OCI-M2 (cell line): ENCODE data around the gene IL25.
"Not testable (repeated sequence)": the region's sequence is repeated elsewhere in the genome, so short reads cannot be mapped to it uniquely, and the experiment has no call there.

Source experiments
- DNase-seq: peaks from one replicate; lab custom pipeline; 2025; ENCODE audit not compliant: unreplicated experiment; lab: John Stamatoyannopoulos, UW

The IL25 gene

DNA sequence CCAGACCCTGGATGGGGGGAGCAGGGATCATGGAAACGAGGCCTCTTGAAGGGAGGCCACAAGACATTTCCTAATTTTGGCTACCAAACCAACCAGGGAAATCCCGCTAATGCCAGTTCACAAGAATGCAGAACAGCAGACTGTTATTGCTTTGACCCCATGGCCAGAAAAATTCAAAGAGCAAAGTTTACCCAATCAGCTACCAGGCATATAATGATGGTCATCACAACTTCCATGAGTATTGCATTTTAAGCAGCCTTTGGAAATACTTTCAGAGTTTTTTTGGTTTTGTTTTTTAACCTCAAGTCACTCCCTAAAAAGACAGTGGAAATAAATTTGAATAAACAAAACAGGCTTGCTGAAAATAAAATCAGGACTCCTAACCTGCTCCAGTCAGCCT, at the start of gene IL25:
IL25 (plus strand) TSS at position 301 of the 400 bp plus-strand sequence.
- no peak for DNase-seq

DNA sequence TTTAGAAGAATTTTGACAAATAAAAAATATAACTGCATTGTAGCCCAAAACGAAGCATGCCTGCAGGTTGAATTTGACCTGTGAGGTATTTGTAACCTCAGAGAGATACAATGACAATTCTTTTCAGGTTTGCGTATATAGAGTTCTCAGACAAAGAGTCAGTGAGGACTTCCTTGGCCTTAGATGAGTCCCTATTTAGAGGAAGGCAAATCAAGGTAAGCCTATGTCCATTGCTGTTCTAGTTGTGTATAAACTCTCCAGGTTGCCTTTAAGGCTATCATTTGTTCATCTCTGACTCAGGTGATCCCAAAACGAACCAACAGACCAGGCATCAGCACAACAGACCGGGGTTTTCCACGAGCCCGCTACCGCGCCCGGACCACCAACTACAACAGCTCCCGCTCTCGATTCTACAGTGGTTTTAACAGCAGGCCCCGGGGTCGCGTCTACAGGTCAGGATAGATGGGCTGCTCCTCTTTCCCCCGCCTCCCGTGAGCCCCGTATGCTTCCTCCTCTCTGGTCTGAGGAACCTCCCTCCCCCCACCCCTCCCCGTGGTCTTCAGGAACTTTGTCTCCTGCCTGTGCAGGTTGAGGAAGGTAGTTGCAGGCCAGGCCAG, 48.7 kb upstream of the IL25 start:
- no peak for DNase-seq

DNA sequence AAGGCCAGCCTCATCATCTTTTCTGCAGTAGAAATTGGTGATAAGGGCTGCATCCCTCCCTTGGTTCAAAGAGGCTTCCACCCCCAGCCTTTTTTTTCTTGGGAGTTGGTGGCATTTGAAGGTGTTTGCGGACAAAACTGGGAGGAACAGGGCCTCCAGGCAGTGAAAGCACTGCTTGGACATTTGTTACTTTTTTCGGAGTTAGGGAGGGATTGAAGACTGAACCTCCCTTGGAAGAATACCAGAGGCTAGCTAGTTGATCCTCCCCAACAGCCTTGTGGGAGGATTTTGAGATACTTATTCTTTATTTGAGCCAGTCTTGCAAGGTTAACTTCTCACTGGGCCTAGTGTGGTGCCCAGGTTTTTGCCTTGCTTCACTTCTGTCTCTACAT, 48.2 kb upstream of the IL25 start:
- no peak for DNase-seq

DNA sequence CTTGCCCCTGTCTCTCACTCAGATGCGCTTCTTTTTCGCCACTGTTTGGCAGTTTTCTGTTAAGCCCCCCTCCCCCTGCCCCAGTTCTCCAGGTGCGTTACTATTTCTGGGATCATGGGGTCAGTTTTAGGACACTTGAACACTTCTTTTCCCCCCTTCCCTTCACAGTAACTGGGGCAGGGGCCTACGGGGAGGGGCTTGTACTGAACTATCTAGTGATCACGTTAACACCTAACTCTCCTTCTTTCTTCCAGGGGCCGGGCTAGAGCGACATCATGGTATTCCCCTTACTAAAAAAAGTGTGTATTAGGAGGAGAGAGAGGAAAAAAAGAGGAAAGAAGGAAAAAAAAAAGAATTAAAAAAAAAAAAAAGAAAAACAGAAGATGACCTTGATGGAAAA, 47.6 kb upstream of the IL25 start:
- no peak for DNase-seq

DNA sequence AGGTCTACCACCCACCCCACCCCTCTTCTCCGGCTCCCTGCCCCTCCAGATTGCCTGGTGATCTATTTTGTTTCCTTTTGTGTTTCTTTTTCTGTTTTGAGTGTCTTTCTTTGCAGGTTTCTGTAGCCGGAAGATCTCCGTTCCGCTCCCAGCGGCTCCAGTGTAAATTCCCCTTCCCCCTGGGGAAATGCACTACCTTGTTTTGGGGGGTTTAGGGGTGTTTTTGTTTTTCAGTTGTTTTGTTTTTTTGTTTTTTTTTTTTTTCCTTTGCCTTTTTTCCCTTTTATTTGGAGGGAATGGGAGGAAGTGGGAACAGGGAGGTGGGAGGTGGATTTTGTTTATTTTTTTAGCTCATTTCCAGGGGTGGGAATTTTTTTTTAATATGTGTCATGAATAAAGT, 46.9 kb upstream of the IL25 start:
- DNase-seq, result not testable (repeated sequence)

DNA sequence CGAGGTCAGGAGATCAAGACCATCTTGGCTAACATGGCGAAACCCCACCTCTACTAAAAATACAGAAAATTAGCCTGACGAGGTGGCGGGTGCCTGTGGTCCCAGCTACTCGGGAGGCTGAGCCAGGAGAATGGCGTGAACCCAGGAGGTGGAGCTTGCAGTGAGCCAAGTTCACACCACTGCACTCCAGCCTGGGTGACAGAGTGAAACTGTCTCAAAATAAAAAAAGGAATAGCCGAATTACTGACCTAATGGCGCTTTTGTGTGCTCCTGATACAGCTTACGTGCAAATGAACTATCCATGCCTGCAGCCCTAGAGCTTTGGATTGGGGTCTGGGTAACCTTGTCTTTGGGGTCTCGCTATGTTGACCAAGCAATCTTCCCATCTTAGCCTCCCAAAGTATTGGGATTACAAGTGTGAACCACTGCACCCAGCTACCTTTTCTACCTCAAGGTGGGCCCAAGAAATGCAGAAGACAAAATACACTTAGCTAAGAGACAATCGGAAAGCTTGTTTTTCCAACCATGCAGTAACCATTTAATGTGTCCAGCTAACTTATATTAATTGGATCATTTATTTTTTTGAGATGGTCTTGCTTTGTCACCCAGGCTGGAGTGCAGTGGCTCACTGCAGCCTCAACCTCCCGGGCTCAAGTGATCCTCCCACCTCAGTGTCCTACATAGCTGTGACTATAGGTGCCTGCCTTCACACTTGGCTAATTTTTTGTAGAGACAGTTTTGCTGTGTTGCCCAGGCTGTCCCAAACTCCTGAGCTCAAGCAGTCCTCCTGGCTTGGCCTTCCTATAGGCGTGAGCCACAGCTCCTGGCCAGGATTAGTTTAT, 45.9 kb upstream of the IL25 start:
- DNase-seq, result no peak

DNA sequence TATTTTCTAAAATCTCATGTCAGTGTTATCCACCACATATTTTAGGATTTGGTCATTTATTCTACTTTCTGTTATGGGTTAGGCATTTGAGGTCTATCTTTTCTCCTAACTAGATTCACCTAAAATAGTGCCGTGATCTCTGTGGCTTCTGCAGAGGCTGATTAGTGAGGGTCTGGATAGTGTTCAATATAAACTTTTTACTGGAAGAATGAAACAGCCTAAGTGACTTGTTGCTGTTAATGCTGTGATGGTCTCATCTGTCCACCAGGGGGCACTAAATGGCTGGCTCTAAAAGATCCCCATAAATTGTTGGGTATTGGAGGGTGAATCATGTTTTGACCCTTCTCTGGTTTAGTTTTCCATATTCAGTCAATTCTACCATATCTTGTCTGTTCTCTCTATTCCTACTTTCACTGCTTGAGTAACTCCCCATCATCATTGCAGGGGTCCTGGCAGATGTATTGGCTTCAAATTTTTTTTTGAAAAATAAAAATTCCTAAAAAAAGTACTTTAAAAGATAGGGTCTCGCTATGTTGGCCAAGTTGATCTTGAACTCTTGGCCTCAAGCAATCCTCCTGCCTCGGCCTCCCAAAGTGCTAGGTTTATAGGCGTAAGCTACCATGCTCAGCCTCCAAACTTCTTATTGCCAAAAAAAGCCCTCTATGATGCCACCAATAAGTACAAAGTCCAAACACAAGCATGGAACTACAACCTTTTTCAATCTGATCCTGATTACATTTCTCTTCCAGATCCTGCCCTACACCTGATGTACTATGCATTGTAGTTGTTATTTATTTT, 44.5 kb upstream of the IL25 start:
- peak; percentile 81 for DNase-seq

DNA sequence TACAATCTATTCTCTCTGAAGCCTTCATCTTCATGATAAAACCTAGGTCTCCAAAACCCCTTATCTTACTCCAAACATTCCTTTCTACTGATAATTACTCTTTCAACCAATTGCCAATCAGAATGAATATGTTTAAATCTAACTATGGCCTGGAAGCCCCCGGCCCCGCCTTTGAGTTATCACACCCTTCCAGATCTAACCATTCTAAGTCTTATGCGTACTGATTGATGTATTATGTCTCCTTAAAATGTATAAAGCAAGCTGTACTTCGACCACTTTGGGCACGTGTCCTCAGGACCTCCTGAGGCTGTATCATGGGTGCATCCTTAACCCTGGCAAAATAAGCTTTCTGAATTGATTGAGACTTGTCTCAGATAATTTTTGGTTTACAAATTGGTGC, 37.0 kb upstream of the IL25 start:
- DNase-seq, result no peak

DNA sequence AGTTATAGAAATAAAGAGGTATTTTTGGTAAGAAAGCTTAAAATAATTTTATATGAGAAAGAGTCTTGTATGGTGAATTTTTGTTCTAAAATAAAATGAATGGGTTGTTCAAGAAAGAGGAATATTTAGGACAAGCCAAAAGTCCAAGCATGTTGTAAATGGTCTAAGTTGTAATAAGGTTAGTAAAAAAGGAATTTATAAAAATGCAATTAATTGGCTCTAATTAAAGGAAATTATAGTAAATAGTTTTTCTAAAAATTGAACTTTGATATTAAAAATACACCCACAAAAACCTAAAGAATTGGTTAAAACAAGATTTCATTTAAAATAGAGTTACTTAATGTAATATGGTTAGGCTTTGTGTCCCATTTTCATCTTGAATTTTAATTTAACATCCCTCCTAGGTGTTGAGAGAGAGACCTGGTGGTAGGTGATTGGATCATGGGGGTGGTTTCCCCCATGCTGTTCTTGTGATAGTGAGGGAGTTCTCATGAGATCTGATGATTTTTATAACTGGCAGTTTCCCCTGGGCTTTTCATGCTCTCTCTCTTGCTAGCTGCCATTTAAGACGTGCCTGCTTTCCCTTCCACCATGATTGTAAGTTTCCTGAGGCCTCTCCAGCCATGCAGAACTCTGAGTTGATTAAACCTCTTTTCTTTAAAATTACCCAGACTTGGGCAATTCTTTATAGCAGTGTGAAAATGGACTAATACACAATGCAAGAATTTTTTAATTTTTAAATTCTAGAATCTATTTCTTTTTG, 32.9 kb upstream of the IL25 start:
- DNase-seq, result no peak

DNA sequence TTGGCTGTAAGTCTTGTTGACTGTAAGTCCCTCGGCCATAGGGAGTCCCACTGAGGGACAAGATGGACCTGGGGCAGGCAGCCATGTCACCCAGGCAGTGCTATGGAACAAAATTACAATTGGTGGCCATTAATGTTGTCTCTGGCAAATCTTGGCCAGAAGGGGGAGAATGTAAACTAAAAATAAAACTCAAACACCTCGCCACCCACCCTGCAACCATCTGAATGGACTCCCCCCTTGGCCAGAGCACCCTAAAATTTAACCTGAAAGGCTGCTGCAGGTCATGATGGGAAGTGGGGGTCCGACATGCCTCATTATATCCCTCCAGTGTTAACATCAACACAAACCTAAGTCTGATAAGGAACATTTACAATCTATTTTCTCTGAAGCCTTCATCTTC, 28.1 kb upstream of the IL25 start:
- no peak for DNase-seq

DNA sequence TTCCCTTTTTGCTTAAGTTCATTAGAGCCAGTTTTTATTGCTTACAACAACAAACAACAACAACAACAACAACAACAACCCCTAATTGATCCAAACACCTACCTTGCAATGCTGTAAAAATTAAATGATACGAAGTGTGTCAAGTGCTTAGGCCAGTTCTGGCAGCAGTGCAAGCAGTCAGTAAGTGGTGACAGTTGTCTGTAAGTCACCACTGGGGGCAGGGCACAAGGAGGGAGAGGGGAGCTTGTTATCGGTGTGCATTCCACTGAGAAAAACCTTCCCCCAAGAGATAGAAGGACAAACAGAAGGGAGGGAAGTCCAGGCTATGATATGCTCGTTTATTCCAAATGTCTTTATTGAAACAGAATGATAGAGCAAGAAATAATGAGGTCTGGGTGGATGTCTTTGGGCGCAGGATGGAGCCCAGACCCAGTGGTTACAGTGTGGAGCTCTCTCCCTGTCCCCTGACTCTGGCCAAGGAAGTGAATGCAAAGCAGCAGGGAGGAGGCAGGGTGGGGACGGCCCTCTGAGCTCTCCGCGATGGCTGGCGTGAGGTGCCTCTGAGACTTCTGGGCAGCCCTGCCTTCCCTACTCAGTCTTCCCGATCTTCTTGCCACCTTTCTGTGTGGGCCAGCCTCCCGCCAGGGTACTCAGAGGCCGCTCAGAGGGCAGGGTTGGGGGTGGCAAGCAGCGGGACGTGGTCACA, 26.5 kb upstream of the IL25 start:
- no peak for DNase-seq

DNA sequence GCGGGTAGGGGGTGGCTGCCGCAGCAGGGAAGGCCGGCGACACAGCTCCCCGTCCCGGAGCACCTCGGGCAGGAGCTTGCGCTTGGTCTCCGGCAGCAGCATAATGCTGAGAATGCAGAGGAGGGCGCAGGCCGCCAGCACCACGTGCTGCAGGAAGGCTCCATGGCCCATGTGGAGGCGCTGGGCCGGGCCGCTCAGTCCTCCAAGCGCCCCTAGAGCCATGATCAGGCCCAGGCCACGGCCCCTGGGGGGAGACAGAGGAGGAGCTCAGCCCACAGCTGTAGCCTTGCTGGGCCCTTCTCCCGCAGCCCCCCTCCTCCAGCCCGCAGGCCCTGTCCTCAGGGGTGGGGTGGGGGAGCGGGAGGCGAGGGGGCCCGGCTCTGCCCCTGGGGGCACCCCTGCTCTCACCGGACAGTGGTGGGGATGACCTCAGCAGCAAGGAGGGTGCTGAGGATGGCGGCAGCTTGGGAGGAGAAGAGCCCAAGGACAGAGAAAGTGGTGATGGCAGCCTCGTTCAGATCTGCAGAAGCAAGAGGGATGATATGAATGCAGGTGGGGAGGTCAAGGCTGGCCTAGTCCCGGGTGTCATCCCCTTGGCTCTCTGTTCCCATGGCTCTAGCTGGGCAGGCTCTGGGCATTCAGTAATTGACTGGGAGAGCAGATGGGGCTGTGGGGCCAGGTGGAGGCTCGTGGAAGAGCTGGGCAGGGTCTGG, 25.8 kb upstream of the IL25 start:
- DNase-seq, result no peak

DNA sequence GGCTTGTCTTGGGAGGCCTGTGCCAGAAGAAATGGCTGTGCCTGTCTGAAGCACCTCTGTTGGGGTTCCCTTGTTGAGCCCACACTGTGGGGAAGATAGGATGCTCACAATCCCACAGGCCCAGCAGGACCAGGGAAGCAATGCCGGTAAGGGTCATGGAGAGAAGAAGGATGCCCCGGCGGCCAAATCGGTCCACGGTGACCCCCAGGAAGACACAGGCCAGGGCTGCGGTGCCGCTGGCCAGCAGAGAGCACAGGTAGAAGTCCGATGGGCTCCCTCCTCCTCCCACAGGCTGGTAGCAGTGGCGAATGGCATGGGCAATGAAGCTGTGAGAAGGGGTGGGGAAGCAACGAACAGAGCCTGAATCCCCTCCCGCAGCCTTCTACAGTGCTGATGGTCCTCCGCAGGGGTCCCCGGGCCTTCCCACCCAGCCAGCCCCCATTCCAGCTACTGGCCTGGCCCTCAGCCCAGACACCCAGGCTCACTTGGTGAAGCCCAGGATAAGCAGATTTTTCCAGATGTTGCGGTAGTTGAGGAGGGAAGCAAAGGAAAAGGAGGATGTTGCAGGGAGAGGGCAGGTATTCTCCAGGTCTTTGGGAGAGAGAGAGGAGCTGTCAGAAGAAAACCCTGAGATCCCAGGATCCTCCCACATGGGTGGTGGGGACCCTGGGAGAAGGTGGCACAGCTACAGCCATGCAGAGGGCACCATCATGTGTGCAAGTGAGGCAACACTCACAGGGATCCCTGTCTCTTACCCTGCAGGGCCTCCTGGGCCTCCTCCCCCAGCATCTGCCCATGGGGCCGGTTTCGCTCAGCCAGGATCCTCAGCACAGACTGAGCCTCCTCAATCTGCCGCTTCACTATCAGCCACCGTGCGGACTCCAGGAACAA, 25.0 kb upstream of the IL25 start:
- no peak for DNase-seq

DNA sequence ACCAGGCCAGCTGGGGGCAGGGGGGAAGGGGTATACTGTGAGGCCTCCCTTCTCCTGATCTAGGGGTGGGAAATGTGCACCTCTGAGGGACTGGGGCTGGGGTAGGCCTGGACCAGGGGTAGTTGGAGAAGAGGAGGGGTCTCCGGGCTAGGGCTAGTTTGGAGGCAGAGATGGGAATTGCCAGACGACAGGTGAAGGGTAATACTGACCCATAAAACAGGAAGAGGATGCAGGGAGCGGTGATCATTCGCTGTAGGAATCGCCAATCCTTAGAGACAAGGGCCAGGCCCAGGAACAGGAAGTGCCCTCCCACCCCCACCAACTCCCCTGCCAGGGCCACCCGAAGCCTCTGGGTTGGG, 24.3 kb upstream of the IL25 start:
- DNase-seq, result no peak

DNA sequence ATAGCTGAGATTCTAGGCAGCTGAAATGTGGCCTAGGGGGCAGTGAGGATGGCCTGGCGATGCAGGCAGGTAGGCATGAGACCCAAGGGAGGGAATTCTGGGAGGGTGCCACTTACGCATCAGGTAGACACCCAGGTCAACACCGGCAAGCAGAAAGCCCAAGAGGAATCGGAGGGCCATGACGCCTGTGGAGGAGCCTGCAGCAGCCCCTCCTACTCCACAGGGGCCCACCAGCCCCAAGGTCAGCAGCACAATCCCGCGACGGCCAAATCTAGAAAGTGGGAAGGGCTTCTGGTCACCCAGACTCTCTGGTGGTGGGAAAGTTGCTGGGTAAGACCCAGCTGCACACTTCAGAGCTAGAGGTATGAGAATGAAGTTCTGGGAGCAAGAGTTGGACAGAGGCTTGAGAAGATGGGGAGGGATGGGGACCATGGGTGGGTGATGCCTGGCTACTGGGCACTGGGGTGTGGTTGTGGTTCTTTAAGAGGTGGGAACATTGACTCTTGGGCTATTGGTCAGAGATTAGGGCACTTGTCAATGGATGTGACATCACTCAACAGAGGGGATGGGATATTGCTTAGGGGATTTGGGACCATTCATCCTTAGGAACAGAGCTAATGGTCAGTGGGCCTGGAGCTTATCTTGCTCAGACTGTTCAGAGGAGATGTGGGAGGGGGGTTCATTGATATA, 23.3 kb upstream of the IL25 start:
- no peak for DNase-seq

DNA sequence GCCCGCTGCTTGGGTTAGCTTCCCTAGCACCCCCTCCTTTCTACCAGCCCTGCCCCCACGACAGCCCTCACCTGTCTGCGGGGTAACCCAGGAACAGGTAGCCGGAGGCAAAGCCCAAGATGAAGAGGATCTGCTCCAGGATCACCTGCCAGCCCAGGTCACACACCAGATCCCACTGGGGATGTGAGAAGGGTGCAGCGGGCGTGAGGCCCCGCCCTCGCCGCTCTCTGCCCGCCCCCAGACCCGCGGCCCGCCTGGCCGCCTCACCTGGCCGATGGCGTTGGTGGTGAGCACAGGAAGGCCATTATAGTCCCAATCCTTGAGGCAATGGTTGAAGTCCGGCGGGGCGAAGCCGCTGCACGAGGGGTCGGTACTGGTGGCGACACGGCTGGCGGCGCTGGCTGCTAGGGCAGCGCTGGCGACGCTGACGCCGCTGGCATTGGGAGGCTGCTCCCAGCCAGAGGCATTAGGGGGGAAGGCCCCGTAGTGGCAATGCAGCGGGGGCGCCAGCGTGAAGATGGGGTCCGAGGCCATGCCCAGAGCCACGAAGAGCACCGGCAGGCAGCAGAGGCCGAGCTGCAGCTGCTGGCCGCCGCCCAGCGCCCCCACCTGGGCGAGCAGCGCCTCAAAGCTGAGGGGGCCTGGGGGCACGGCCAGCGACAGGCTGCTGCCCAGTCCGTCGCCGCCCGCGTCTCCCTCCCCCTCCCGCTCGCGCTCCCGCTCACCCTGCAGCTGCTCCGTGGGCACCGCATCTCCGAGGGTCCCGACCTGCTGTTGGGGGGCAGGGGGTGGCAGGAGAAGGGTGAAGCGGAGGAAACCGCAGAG, 20.7 kb upstream of the IL25 start:
- no peak for DNase-seq
